A673 (cell line): ENCODE results near the gene SPATC1L.

ENCODE experiments used
- CTCF ChIP-seq: fragments of 300-800, 200-600 bp; sonication (generic); conservative IDR thresholded peaks from 2 replicates; pipeline ENCODE4 v1.5.1; 2017; ENCODE audit warnings: low read depth, mild to moderate bottlenecking, antibody characterized with exemption, low read length, moderate library complexity, mixed read lengths
- EZH2 ChIP-seq: fragments of 200-600 bp; sonication (generic); IDR thresholded peaks from 2 replicates; pipeline ENCODE4 v1.6.1; 2017; ENCODE audit warnings: borderline replicate concordance, low read depth, mild to moderate bottlenecking, mixed read lengths, antibody characterized with exemption, low read length; ENCODE audit not compliant: poor library complexity, severe bottlenecking

GRCh38 chr21:46205766-46206162, 21.5 kb upstream of the SPATC1L start:
- TF ChIP-seq CTCF (no peak), EZH2 (no peak)
